ENCODE data around the gene ATOH7. TPM values are rescaled to one million over a fixed set of nuclear protein-coding genes. Genes with fewer than 3 reads are reported as not detected.

The ATOH7 gene
- total RNA-seq, 1 experiment from 2014 or later = 0.54 TPM

GRCh38 chr10:68239596-68240150, 7.8 kb upstream of the ATOH7 start:
- no TSS peak for BruUV-seq (replicated peaks)
- no peak for DNase-seq
- H3K4me3 Mint-ChIP-seq (ENCODE audit: unreplicated experiment) = no peak overlapping the region
- ChIA-PET POLR2A (interaction anchor here (0.5 kb wide), 1 partner anchor 92 kb away, joined by 5 read pairs; the partner anchor contains the start of gene HNRNPH3), CTCF (interaction anchor here (0.7 kb wide), 1 partner anchor 9 kb away, joined by 3 read pairs; no protein-coding TSS in a partner anchor)
- Histone ChIP-seq H3K4me3 (ENCODE audit: low read depth, low read length) (no peak overlapping the region), H3K36me3 (ENCODE audit: control insufficient read depth, insufficient read depth, low read length) (no peaks in the 10 kb centered on the region), H3K27me3 (replicated peaks; ENCODE audit: control insufficient read depth, insufficient read depth, low read length) (no peaks in the 10 kb centered on the region; the same call in 1 of the 2 replicates), H3K4me1 (no peaks in the 10 kb centered on the region), H3K9me3 (no peaks in the 10 kb centered on the region)
- no peak for TF ChIP-seq CTCF (IDR thresholded peaks at IDR 0.05; ENCODE audit: insufficient read depth in 1 of 2, low read depth in 1 of 2, low read length in 1 of 2, severe bottlenecking in 1 of 2, unreplicated experiment in 1 of 2)
- no peaks in the 10 kb centered on the region for H3K27me3 Mint-ChIP-seq (ENCODE audit: insufficient read depth, unreplicated experiment)
- intact Hi-C loops (cut with micrococcal nuclease; ENCODE audit: unreplicated experiment) = no loop called here
- no peaks in the 10 kb centered on the region for H3K9me3 Mint-ChIP-seq (ENCODE audit: unreplicated experiment)
- no peaks in the 10 kb centered on the region for H3K36me3 Mint-ChIP-seq (ENCODE audit: insufficient read depth, unreplicated experiment)
- H3K4me1 Mint-ChIP-seq (ENCODE audit: low read depth, unreplicated experiment) = no peaks in the 10 kb centered on the region
- no peak overlapping the region for H3K27ac Mint-ChIP-seq (ENCODE audit: unreplicated experiment)

GRCh38 chr10:68239069-68239468, 7.2 kb upstream of the ATOH7 start:
- Histone ChIP-seq H3K4me1 (no peaks in the 10 kb centered on the region), H3K4me3 (ENCODE audit: low read depth, low read length) (no peak overlapping the region), H3K27me3 (replicated peaks; ENCODE audit: control insufficient read depth, insufficient read depth, low read length) (no peaks in the 10 kb centered on the region; the same call in 1 of the 2 replicates), H3K9me3 (no peaks in the 10 kb centered on the region), H3K36me3 (ENCODE audit: control insufficient read depth, insufficient read depth, low read length) (no peaks in the 10 kb centered on the region)
- no peaks in the 10 kb centered on the region for H3K9me3 Mint-ChIP-seq (ENCODE audit: unreplicated experiment)
- no peaks in the 10 kb centered on the region for H3K27me3 Mint-ChIP-seq (ENCODE audit: insufficient read depth, unreplicated experiment)
- CTCF ChIA-PET = interaction anchor here (0.7 to 1.3 kb wide), 3 partner anchors 8 to 110 kb away, joined by 3 read pairs; no protein-coding TSS in a partner anchor
- no peak for DNase-seq
- no TSS peak for BruUV-seq (replicated peaks)
- intact Hi-C loops (cut with micrococcal nuclease; ENCODE audit: unreplicated experiment) = no loop called here
- H3K4me1 Mint-ChIP-seq (ENCODE audit: low read depth, unreplicated experiment) = no peaks in the 10 kb centered on the region
- no peaks in the 10 kb centered on the region for H3K36me3 Mint-ChIP-seq (ENCODE audit: insufficient read depth, unreplicated experiment)
- H3K27ac Mint-ChIP-seq (ENCODE audit: unreplicated experiment) = no peak overlapping the region
- POLR2A ChIA-PET = interaction anchor here (0.5 kb wide), 1 partner anchor 93 kb away, joined by 5 read pairs; the partner anchor contains the start of gene HNRNPH3
- H3K4me3 Mint-ChIP-seq (ENCODE audit: unreplicated experiment) = no peak overlapping the region
- no peak for TF ChIP-seq CTCF (IDR thresholded peaks at IDR 0.05; ENCODE audit: insufficient read depth in 1 of 2, low read depth in 1 of 2, low read length in 1 of 2, severe bottlenecking in 1 of 2, unreplicated experiment in 1 of 2)

GRCh38 chr10:68238371-68238770, 6.5 kb upstream of the ATOH7 start:
- ChIA-PET CTCF (interaction anchor here (0.5 to 1.3 kb wide), 3 partner anchors 29 to 263 kb away, joined by 3 to 5 read pairs (median 3); no protein-coding TSS in a partner anchor), POLR2A (no interaction called here)
- H3K27me3 Mint-ChIP-seq (ENCODE audit: insufficient read depth, unreplicated experiment) = no peaks in the 10 kb centered on the region
- H3K4me1 Mint-ChIP-seq (ENCODE audit: low read depth, unreplicated experiment) = no peaks in the 10 kb centered on the region
- no peak for TF ChIP-seq CTCF (IDR thresholded peaks at IDR 0.05; ENCODE audit: insufficient read depth in 1 of 2, low read depth in 1 of 2, low read length in 1 of 2, severe bottlenecking in 1 of 2, unreplicated experiment in 1 of 2)
- H3K27me3 ChIP-seq (replicated peaks; ENCODE audit: control insufficient read depth, insufficient read depth, low read length) = no peaks in the 10 kb centered on the region
- no peaks in the 10 kb centered on the region for H3K9me3 Mint-ChIP-seq (ENCODE audit: unreplicated experiment)
- BruUV-seq (replicated peaks) = no TSS peak
- intact Hi-C loops (cut with micrococcal nuclease; ENCODE audit: unreplicated experiment) = no loop called here
- H3K9me3 ChIP-seq = no peaks in the 10 kb centered on the region
- no peak overlapping the region for H3K27ac Mint-ChIP-seq (ENCODE audit: unreplicated experiment)
- no peak overlapping the region for H3K4me3 ChIP-seq (ENCODE audit: low read depth, low read length)
- DNase-seq = no peak
- H3K4me3 Mint-ChIP-seq (ENCODE audit: unreplicated experiment) = no peak overlapping the region
- H3K4me1 ChIP-seq = no peaks in the 10 kb centered on the region
- H3K36me3 Mint-ChIP-seq (ENCODE audit: insufficient read depth, unreplicated experiment) = no peaks in the 10 kb centered on the region
- no peaks in the 10 kb centered on the region for H3K36me3 ChIP-seq (ENCODE audit: control insufficient read depth, insufficient read depth, low read length)
